GM23248 (cell line): ENCODE data around the gene CPPED1.

Experiments used
- EZH2 ChIP-seq: fragments of 200-600 bp; sonication (generic); IDR thresholded peaks from 2 replicates; pipeline ENCODE4 v1.6.1; 2018; ENCODE audit warnings: antibody characterized with exemption, mild to moderate bottlenecking; ENCODE audit not compliant: insufficient read depth, poor library complexity, severe bottlenecking
- EZH2phosphoT487 ChIP-seq: fragments of 200-600 bp; sonication (generic); IDR thresholded peaks from 2 replicates; pipeline ENCODE4 v1.6.1; 2018; ENCODE audit warnings: antibody characterized with exemption, moderate library complexity, mild to moderate bottlenecking, low read depth; ENCODE audit not compliant: insufficient read depth

DNA sequence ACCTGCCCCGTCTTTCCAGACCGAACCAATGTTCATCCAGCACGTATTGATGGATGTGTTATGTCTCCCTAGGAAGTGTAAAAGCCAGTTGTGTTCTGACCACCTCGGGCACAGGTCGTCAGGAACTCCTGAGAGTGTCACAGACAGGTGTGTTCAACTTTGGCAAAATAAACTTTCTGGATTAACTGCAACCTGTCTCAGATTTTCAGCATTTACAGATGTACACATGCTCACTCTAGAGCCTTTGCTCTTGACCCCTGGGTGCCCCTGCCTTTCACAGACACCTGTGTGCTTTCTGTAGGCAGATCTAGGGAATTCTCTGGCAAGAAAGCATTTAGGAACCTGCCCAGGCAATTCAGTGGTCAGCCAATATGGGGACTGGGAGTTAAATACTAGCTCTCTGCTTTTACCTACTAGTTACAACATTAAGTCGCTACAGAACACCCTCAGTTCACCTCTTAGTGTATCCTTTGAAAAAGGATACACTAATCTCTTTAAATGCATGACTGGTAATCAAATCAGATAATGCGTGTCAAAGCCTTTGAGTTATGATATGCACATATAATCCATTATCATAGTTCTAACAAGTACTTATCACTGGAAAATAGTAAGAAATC lies 188.9 kb downstream of the CPPED1 start:
- no peak for TF ChIP-seq EZH2
- TF ChIP-seq EZH2phosphoT487 = no peak
